SU-DHL-6 (cell line): ENCODE data around the gene MIPEP.

ENCODE experiments used
- H2AFZ ChIP-seq: fragments of 200-600 bp; sonication (generic); 2 replicates; pipeline ENCODE4 v1.6.1; 2014; ENCODE audit warnings: low read depth, mild to moderate bottlenecking, moderate library complexity, mixed read lengths, antibody characterized with exemption, low read length; ENCODE audit not compliant: severe bottlenecking
- H3F3A ChIP-seq: fragments of 200-600 bp; shearing (Covaris generic); 2 replicates; pipeline ENCODE4 v1.6.0; 2016; ENCODE audit warnings: antibody characterized with exemption, mild to moderate bottlenecking; ENCODE audit not compliant: insufficient read depth
- H3K27ac ChIP-seq: fragments of 200-600 bp; sonication (generic); 2 replicates; pipeline ENCODE4 v1.5.1; 2016; ENCODE audit warnings: low read depth, mild to moderate bottlenecking, low read length, moderate library complexity, mixed read lengths
- H3K27me3 ChIP-seq: fragments of 200-600 bp; sonication (generic), shearing (Covaris generic); 2 replicates; pipeline ENCODE4 v1.6.0; 2014; ENCODE audit warnings: mild to moderate bottlenecking, low read length
- H3K36me3 ChIP-seq: fragments of 200-600 bp; sonication (generic); 2 replicates; pipeline ENCODE4 v1.6.1; 2014; ENCODE audit warnings: mild to moderate bottlenecking, low read length, mixed read lengths
- H3K4me2 ChIP-seq: fragments of 300-600, 200-600 bp; shearing (Covaris generic), sonication (generic); 2 replicates; pipeline ENCODE4 v1.6.0; 2014; ENCODE audit warnings: low read length, low read depth, mild to moderate bottlenecking; ENCODE audit not compliant: poor library complexity, severe bottlenecking
- H3K4me3 ChIP-seq: fragments of 200-600 bp; sonication (generic); 2 replicates; pipeline ENCODE4 v1.5.1; 2014; ENCODE audit warnings: antibody characterized with exemption, low read length, mild to moderate bottlenecking, mixed read lengths; ENCODE audit not compliant: insufficient read depth, poor library complexity, severe bottlenecking
- H3K79me2 ChIP-seq: fragments of 200-600 bp; sonication (generic); 2 replicates; pipeline ENCODE4 v1.6.1; 2014; ENCODE audit warnings: mild to moderate bottlenecking, low read length, moderate library complexity; ENCODE audit not compliant: insufficient read depth
- H3K9ac ChIP-seq: fragments of 200-600 bp; sonication (generic); 2 replicates; pipeline ENCODE4 v1.7.0; 2014; ENCODE audit warnings: mild to moderate bottlenecking, low read length
- H3K9me2 ChIP-seq: fragments of 200-600 bp; sonication (generic); replicated peaks from 2 replicates; pipeline ENCODE4 v1.6.1; 2014; ENCODE audit warnings: low read length; ENCODE audit not compliant: insufficient read depth
- H3K9me3 ChIP-seq: fragments of 200-600 bp; sonication (generic); 2 replicates; pipeline ENCODE4 v1.6.1; 2014; ENCODE audit warnings: low read length, mixed read lengths; ENCODE audit not compliant: insufficient read depth
- H4K20me1 ChIP-seq: fragments of 200-600 bp; sonication (generic); 2 replicates; pipeline ENCODE4 v1.6.1; 2014; ENCODE audit warnings: low read depth, mild to moderate bottlenecking, antibody characterized with exemption, low read length, moderate library complexity, mixed read lengths
- CTCF ChIP-seq: fragments of 200-600 bp; sonication (generic); IDR thresholded peaks from one replicate; pipeline ENCODE4 v1.5.1; 2017; ENCODE audit warnings: antibody characterized with exemption, mild to moderate bottlenecking, low read length, moderate library complexity; ENCODE audit not compliant: insufficient read depth, poor library complexity, severe bottlenecking
- EZH2phosphoT487 ChIP-seq: fragments of 200-600 bp; sonication (generic), shearing (Covaris generic); conservative IDR thresholded peaks from 2 replicates; pipeline ENCODE4 v1.6.1; 2018; ENCODE audit warnings: mild to moderate bottlenecking, antibody characterized with exemption, low read length, moderate library complexity, mixed read lengths

The MIPEP gene

GRCh38 chr13:23810685-23811240, 78.4 kb downstream of the MIPEP start:
- H3F3A ChIP-seq: peaks cover 13% of the 10 kb centered on the region; the same call in 1 of the 2 replicates
- peak; percentile 28 for TF ChIP-seq CTCF
- no peak for TF ChIP-seq EZH2phosphoT487
- no peaks in the 10 kb centered on the region for H3K27me3 ChIP-seq
- no peak overlapping the region for H2AFZ ChIP-seq
- H3K79me2 ChIP-seq: no peaks in the 10 kb centered on the region
- no peak overlapping the region for H3K4me2 ChIP-seq
- no peak overlapping the region for H3K4me3 ChIP-seq
- H3K9me3 ChIP-seq: no peaks in the 10 kb centered on the region
- peaks cover 10% of the 10 kb centered on the region; the same call in 1 of the 2 replicates for H4K20me1 ChIP-seq
- H3K9me2 ChIP-seq: no peaks in the 10 kb centered on the region
- H3K9ac ChIP-seq: no peak overlapping the region
- H3K27ac ChIP-seq: no peak overlapping the region
- H3K36me3 ChIP-seq: peaks cover 5% of the 10 kb centered on the region; the same call in 1 of the 2 replicates

- H3K79me2 ChIP-seq: no peaks in the 10 kb centered on the region
- no peak overlapping the region for H3K4me2 ChIP-seq
- no peaks in the 10 kb centered on the region for H3K9me3 ChIP-seq
- no peak overlapping the region for H2AFZ ChIP-seq
- H4K20me1 ChIP-seq: peaks cover 10% of the 10 kb centered on the region; the same call in 1 of the 2 replicates
- H3K9me2 ChIP-seq: no peaks in the 10 kb centered on the region
- TF ChIP-seq EZH2phosphoT487: no peak
- no peak for TF ChIP-seq CTCF
- H3K4me3 ChIP-seq: no peak overlapping the region
- peaks cover 5% of the 10 kb centered on the region for H3K36me3 ChIP-seq
- no peak overlapping the region for H3K9ac ChIP-seq
- no peaks in the 10 kb centered on the region for H3K27me3 ChIP-seq
- H3K27ac ChIP-seq: no peak overlapping the region
- H3F3A ChIP-seq: peaks cover 13% of the 10 kb centered on the region; the same call in 1 of the 2 replicates
Observed at GRCh38 chr13:23808803-23809202, 80.4 kb downstream of the MIPEP start.

- H3K27me3 ChIP-seq: no peaks in the 10 kb centered on the region
- TF ChIP-seq EZH2phosphoT487 (no peak), CTCF (no peak)
- H3K9ac ChIP-seq: no peak overlapping the region
- H3K9me3 ChIP-seq: no peaks in the 10 kb centered on the region
- peaks cover 13% of the 10 kb centered on the region; the same call in 1 of the 2 replicates for H3F3A ChIP-seq
- H2AFZ ChIP-seq: no peak overlapping the region
- H3K4me3 ChIP-seq: no peak overlapping the region
- H3K36me3 ChIP-seq: peaks cover 5% of the 10 kb centered on the region
- peaks cover 10% of the 10 kb centered on the region; the same call in 1 of the 2 replicates for H4K20me1 ChIP-seq
- H3K27ac ChIP-seq: no peak overlapping the region
- no peaks in the 10 kb centered on the region for H3K9me2 ChIP-seq
- H3K79me2 ChIP-seq: no peaks in the 10 kb centered on the region
- H3K4me2 ChIP-seq: peak overlapping the region; percentile 55
Observed at GRCh38 chr13:23806874-23807526, 82.2 kb downstream of the MIPEP start.
